T-cell (primary cell): ENCODE data around the gene FOXB1. TPM values are rescaled to one million over a fixed set of nuclear protein-coding genes. Genes with fewer than 3 reads are reported as not detected.

Experiments
- ATAC-seq, 4 experiments: fragments of 200-7000 bp in 3 of 4; fragments of 150-1000 bp in 1 of 4; cut with Tn5 transposase; replicated peaks in 1 of 4; 1 replicate in 3 of 4; 2 replicates in 1 of 4; pipeline ENCODE4 v1.10.0; 2021; ENCODE audit warnings: moderate library complexity in 3 of 4, mild to moderate bottlenecking in 2 of 4, moderate number of reproducible peaks in 1 of 4
- CTCF ChIA-PET, 2 donors: fragments of 300-600 bp; sonication (Branson Sonifier 250); formaldehyde crosslinking; loops; one replicate each; lab custom pipeline; 2022; ENCODE audit warnings: antibody characterized with exemption in 2 of 2; lab: Charles Lee
- POLR2A ChIA-PET, 2 donors: fragments of 300-600 bp; sonication (Branson Sonifier 250); formaldehyde crosslinking; loops; one replicate each; lab custom pipeline; 2022; ENCODE audit warnings: antibody characterized with exemption in 2 of 2; lab: Charles Lee
- DNase-seq, 35 experiments: peaks; one replicate each; pipeline versions ENCODE4 v3.0.0 to v3.0.0-alpha.2; 2013 to 2023
- H3K27ac ChIP-seq: one replicate; pipeline ENCODE4 v1.5.1; 2013; ENCODE audit warnings: low read length
- H3K27me3 ChIP-seq, 2 experiments: replicated peaks in 1 of 2; 1 replicate in 1 of 2; 2 replicates in 1 of 2; pipeline versions ENCODE4 v1.6.1 to v1.7.0; 2013; ENCODE audit warnings: low read length in 1 of 2, mixed read lengths in 1 of 2; ENCODE audit not compliant: control insufficient read depth in 2 of 2, insufficient read depth in 2 of 2; ENCODE audit errors: extremely low read depth in 1 of 2
- H3K36me3 ChIP-seq, 2 donors: 1 replicate in 1 of 2; 2 replicates in 1 of 2; pipeline versions ENCODE4 v1.6.1 to v1.7.0; 2013; ENCODE audit warnings: low read length in 1 of 2; ENCODE audit not compliant: control insufficient read depth in 2 of 2, insufficient read depth in 1 of 2; ENCODE audit errors: extremely low read depth in 1 of 2
- H3K4me1 ChIP-seq, 2 experiments: 1 replicate in 1 of 2; 2 replicates in 1 of 2; pipeline versions ENCODE4 v1.6.1 to v1.7.0; 2013; ENCODE audit warnings: low read length in 2 of 2, mixed read lengths in 1 of 2; ENCODE audit not compliant: insufficient read depth in 2 of 2, control insufficient read depth in 1 of 2; ENCODE audit errors: extremely low read depth in 1 of 2
- H3K4me3 ChIP-seq, 2 donors: 1 replicate in 1 of 2; 2 replicates in 1 of 2; pipeline versions ENCODE4 v1.5.1 to v1.7.0; 2013; ENCODE audit warnings: mild to moderate bottlenecking in 2 of 2, low read length in 1 of 2, moderate library complexity in 1 of 2; ENCODE audit not compliant: control insufficient read depth in 1 of 2; ENCODE audit errors: extremely low read depth in 1 of 2
- H3K9me3 ChIP-seq: 2 replicates; pipeline ENCODE4 v1.7.0; 2013
- H3K27ac Mint-ChIP-seq, 2 donors: one replicate each; pipeline ENCODE4 v1.8.0; 2020 to 2021; ENCODE audit warnings: mild to moderate bottlenecking in 2 of 2, mixed read lengths in 2 of 2
- H3K27me3 Mint-ChIP-seq, 2 donors: one replicate each; pipeline ENCODE4 v1.8.0; 2021 to 2022; ENCODE audit warnings: mixed read lengths in 2 of 2
- H3K36me3 Mint-ChIP-seq: one replicate; pipeline ENCODE4 v1.8.0; 2021; ENCODE audit warnings: mixed read lengths
- H3K4me1 Mint-ChIP-seq, 3 donors: one replicate each; pipeline ENCODE4 v1.8.0; 2020 to 2022; ENCODE audit warnings: mixed read lengths in 3 of 3, mild to moderate bottlenecking in 1 of 3
- H3K4me3 Mint-ChIP-seq, 3 donors: one replicate each; pipeline ENCODE4 v1.8.0; 2020 to 2022; ENCODE audit warnings: mild to moderate bottlenecking in 3 of 3, mixed read lengths in 3 of 3, moderate library complexity in 3 of 3
- H3K9me3 Mint-ChIP-seq, 3 donors: one replicate each; pipeline ENCODE4 v1.8.0; 2020 to 2022; ENCODE audit warnings: mixed read lengths in 3 of 3
- WGBS: methylation state at CpG from one replicate; pipeline ENCODE4 v1.1.5; 2013; ENCODE audit warnings: missing lambda C conversion rate; ENCODE audit not compliant: insufficient coverage; 5-methylcytosine and 5-hydroxymethylcytosine counted together
- total RNA-seq, 35 experiments: library from RNA in 6 of 35; stranded (reverse) in 6 of 35; fragments of 120-200 nt in 1 of 35; gene quantifications; one replicate each; pipeline versions ENCODE4 v1.2.1 to v1.2.4 and lab custom pipeline; 2013 to 2026

The FOXB1 gene
- total RNA-seq, 5 donors from 2014 or later (not counting 1 experiment from before 2014, with no cell fraction given), result 0.13 to 0.19 (median 0.15) TPM; not detected in 2

GRCh38 chr15:60026555-60026954, 22.4 kb downstream of the FOXB1 start:
- H3K4me1 ChIP-seq, result peaks cover 0 to 4% of the 10 kb centered on the region in 2 experiments
- no peaks in the 10 kb centered on the region for H3K36me3 ChIP-seq
- WGBS, result 67% methylated on average over 1 of the region's 2 CpGs
- DNase-seq (no peak), ATAC-seq (no peak)
- H3K9me3 ChIP-seq, result no peaks in the 10 kb centered on the region
- Mint-ChIP-seq H3K4me1 (peaks cover 0 to 5% (median 5%) of the 10 kb centered on the region in 3 donors), H3K4me3 (no peak overlapping the region), H3K9me3 (peaks cover 0 to 5% (median 0%) of the 10 kb centered on the region in 3 donors), H3K36me3 (no peaks in the 10 kb centered on the region), H3K27ac (no peak overlapping the region), H3K27me3 (peaks cover 0 to 6% of the 10 kb centered on the region in 2 donors)
- POLR2A ChIA-PET, result no interaction called here
- CTCF ChIA-PET, result no interaction called here
- H3K27me3 ChIP-seq, result peaks cover 0 to 4% of the 10 kb centered on the region in 2 experiments
- H3K27ac ChIP-seq, result no peak overlapping the region
- H3K4me3 ChIP-seq, result no peak overlapping the region

DNA sequence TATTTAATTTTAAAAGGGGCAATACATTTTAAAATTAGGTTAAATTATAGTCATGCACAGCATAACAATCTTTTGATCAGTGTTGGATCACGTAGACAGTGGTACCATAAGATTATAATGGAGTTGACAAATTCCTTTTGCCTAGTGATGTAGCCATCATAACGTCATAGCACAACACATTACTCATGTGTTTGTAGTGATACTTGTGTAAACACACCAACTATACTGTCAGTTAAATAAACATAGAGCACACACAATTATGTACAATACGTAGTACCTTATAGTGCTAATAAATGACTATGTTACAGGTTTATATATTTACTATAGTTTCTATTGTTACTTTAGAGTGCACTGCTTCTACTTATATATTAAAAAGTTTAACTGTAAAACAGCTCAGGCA, 31.2 kb downstream of the FOXB1 start:
- Histone ChIP-seq H3K36me3 (no peaks in the 10 kb centered on the region), H3K27ac (no peak overlapping the region), H3K4me1 (no peaks in the 10 kb centered on the region), H3K9me3 (no peaks in the 10 kb centered on the region), H3K4me3 (no peak overlapping the region), H3K27me3 (peaks cover 0 to 7% of the 10 kb centered on the region in 2 experiments)
- H3K27ac Mint-ChIP-seq, result no peak overlapping the region
- DNase-seq (no peak), ATAC-seq (no peak)
- H3K9me3 Mint-ChIP-seq, result peaks cover 0 to 5% (median 0%) of the 10 kb centered on the region in 3 donors
- ChIA-PET CTCF (no interaction called here), POLR2A (no interaction called here)
- no peaks in the 10 kb centered on the region for H3K36me3 Mint-ChIP-seq
- peaks cover 0 to 6% of the 10 kb centered on the region in 2 donors for H3K27me3 Mint-ChIP-seq
- H3K4me1 Mint-ChIP-seq, result no peaks in the 10 kb centered on the region
- no peak overlapping the region for H3K4me3 Mint-ChIP-seq
- no CpG with 5 or more reads among the region's 3 CpGs for WGBS

DNA sequence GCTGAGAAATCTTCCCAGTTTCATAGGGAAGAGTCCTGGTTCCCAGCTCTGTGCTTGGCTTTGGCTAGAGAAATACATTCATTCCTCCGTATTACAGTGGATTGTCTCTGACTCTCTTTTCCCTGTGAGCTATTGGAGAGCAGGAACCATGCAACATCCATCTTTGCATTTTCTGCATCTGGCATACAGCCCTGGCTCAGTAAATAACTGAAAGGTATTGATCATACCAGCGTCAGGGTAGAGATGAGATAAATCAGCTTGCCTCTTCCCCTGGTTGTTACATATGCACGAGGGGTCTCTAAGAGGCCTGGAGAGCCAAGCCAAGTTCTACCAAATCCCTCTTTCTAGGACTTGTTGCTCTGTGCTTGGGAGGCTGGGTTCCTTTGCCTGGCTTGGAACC, 35.2 kb downstream of the FOXB1 start:
- Mint-ChIP-seq H3K36me3 (no peaks in the 10 kb centered on the region), H3K9me3 (no peaks in the 10 kb centered on the region), H3K27me3 (peaks cover 0 to 8% of the 10 kb centered on the region in 2 donors), H3K27ac (no peak overlapping the region), H3K4me1 (peaks cover 4 to 6% (median 4%) of the 10 kb centered on the region in 3 donors), H3K4me3 (no peak overlapping the region)
- POLR2A ChIA-PET, result interaction anchor here in 1 of 2 donors (0.7 kb wide), 1 partner anchor 131 kb away, joined by 11 read pairs; no protein-coding TSS in a partner anchor
- Histone ChIP-seq H3K4me3 (no peak overlapping the region), H3K36me3 (no peaks in the 10 kb centered on the region), H3K4me1 (no peaks in the 10 kb centered on the region), H3K27me3 (peaks cover 0 to 11% of the 10 kb centered on the region in 2 experiments), H3K9me3 (no peaks in the 10 kb centered on the region), H3K27ac (no peak overlapping the region)
- ATAC-seq, result no peak
- WGBS, result 62% methylated on average over 2 of the region's 3 CpGs
- CTCF ChIA-PET, result no interaction called here
- DNase-seq, result no peak

DNA sequence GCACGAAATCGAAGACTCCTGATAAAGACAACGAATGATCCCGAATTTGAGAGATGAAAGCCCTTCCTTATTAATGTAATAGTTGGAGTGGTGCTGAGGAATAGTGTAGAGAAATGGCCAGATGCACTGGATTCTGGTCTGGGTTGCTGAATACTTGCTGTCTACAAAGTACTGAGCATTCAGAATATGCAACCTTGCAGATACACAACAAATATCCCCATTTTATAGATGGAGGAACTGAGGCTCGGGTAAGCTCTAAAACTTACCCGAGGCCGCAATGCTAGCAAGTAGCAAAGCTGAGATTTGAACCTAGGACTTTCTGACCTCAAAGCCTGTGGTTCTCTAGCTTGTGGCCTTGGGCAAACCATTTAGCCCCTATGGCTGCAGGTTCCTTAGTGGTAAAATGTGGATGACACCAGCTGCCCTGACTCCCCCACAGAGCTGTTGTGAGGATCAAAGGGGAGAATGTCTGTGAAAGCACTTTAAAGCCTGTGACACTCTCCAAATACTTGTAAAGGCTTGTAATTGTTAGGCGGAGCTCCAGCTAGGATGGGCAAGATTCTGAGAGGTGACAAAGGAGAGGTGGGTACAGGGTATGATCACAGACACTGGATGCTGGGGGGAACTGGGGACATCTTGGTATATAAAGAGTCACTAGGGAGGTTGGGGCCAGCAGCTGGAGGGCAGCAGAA, 39.8 kb downstream of the FOXB1 start:
- DNase-seq, result no peak
- Mint-ChIP-seq H3K4me3 (no peak overlapping the region), H3K36me3 (no peaks in the 10 kb centered on the region), H3K27me3 (peaks cover 0 to 1% of the 10 kb centered on the region in 2 donors), H3K27ac (no peak overlapping the region), H3K4me1 (peaks cover 13 to 20% (median 13%) of the 10 kb centered on the region in 3 donors), H3K9me3 (no peaks in the 10 kb centered on the region)
- Histone ChIP-seq H3K27ac (no peak overlapping the region), H3K9me3 (no peaks in the 10 kb centered on the region), H3K36me3 (no peaks in the 10 kb centered on the region), H3K27me3 (peaks cover 0 to 4% of the 10 kb centered on the region in 2 experiments), H3K4me1 (peaks cover 3 to 5% of the 10 kb centered on the region in 2 experiments), H3K4me3 (no peak overlapping the region)
- 95% methylated on average over 7 of the region's 8 CpGs for WGBS
- CTCF ChIA-PET, result interaction anchor here in 1 of 2 donors (1.0 kb wide), 1 partner anchor 9 kb away, joined by 3 read pairs; no protein-coding TSS in a partner anchor
- POLR2A ChIA-PET, result interaction anchor here in 1 of 2 donors (0.6 kb wide), 1 partner anchor 37 kb away, joined by 5 read pairs; no protein-coding TSS in a partner anchor
- no peak for ATAC-seq

- ChIA-PET CTCF (no interaction called here), POLR2A (no interaction called here)
- H3K9me3 Mint-ChIP-seq, result peaks cover 4 to 6% (median 6%) of the 10 kb centered on the region in 3 donors
- no CpG with 5 or more reads among the region's 5 CpGs for WGBS
- peaks cover 0 to 1% of the 10 kb centered on the region in 2 donors for H3K27me3 Mint-ChIP-seq
- Histone ChIP-seq H3K27me3 (peaks cover 0 to 4% of the 10 kb centered on the region in 2 experiments), H3K4me1 (peaks cover 3 to 5% of the 10 kb centered on the region in 2 experiments), H3K9me3 (no peaks in the 10 kb centered on the region), H3K4me3 (no peak overlapping the region), H3K36me3 (no peaks in the 10 kb centered on the region), H3K27ac (no peak overlapping the region)
- no peak overlapping the region for H3K4me3 Mint-ChIP-seq
- H3K27ac Mint-ChIP-seq, result peak overlapping the region; percentile 29 to 50
- DNase-seq, result peak in 27 of 35 experiments; percentile 1 to 36 (median 9)
- peaks cover 13 to 20% (median 13%) of the 10 kb centered on the region in 3 donors for H3K4me1 Mint-ChIP-seq
- no peaks in the 10 kb centered on the region for H3K36me3 Mint-ChIP-seq
- ATAC-seq, result peak; percentile 45 to 92 (median 70)
These were observed 40.6 kb downstream of the FOXB1 start for GRCh38 chr15:60044636-60045270.

GRCh38 chr15:60047701-60048100, 43.6 kb downstream of the FOXB1 start:
- Mint-ChIP-seq H3K36me3 (no peaks in the 10 kb centered on the region), H3K9me3 (peaks cover 11 to 19% (median 12%) of the 10 kb centered on the region in 3 donors), H3K27me3 (no peaks in the 10 kb centered on the region), H3K4me1 (peaks cover 13 to 20% (median 13%) of the 10 kb centered on the region in 3 donors), H3K27ac (no peak overlapping the region), H3K4me3 (no peak overlapping the region)
- Histone ChIP-seq H3K27me3 (peaks cover 0 to 9% of the 10 kb centered on the region in 2 experiments), H3K4me1 (peaks cover 3 to 5% of the 10 kb centered on the region in 2 experiments), H3K36me3 (no peaks in the 10 kb centered on the region), H3K4me3 (no peak overlapping the region), H3K27ac (no peak overlapping the region), H3K9me3 (no peaks in the 10 kb centered on the region)
- DNase-seq (no peak), ATAC-seq (no peak)
- CTCF ChIA-PET, result no interaction called here
- WGBS, result no CpG with 5 or more reads among the region's 1 CpG
- POLR2A ChIA-PET, result interaction anchor here in 1 of 2 donors (0.6 kb wide), 2 partner anchors 393 to 427 kb away, joined by 3 to 5 read pairs; no protein-coding TSS in a partner anchor
